ENCODE data around the gene FMN1.

DNA sequence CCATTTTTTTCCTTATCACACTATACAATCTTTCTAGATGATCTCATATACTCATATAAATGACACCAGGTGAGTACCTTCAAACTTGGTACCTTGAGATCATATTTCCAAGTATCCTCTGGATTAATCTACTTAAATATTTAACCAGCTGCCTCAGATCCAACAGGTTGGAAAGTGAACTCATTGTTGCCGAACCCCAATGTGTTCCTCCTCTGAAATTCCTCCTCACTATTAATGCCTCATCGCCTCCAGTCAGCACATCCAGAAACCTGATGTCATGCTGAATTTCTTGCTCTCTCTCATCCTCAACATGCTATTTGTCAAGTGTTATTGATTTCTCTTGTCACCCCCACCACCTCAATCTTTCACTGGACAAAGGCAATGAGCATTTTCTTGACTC lies 221.8 kb downstream of the FMN1 start:
- no peak for TF ChIP-seq POLR2A (IDR thresholded peaks at IDR 0.05)
- TF ChIP-seq, protein P1, sequence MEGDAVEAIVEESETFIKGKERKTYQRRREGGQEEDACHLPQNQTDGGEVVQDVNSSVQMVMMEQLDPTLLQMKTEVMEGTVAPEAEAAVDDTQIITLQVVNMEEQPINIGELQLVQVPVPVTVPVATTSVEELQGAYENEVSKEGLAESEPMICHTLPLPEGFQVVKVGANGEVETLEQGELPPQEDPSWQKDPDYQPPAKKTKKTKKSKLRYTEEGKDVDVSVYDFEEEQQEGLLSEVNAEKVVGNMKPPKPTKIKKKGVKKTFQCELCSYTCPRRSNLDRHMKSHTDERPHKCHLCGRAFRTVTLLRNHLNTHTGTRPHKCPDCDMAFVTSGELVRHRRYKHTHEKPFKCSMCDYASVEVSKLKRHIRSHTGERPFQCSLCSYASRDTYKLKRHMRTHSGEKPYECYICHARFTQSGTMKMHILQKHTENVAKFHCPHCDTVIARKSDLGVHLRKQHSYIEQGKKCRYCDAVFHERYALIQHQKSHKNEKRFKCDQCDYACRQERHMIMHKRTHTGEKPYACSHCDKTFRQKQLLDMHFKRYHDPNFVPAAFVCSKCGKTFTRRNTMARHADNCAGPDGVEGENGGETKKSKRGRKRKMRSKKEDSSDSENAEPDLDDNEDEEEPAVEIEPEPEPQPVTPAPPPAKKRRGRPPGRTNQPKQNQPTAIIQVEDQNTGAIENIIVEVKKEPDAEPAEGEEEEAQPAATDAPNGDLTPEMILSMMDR (IDR thresholded peaks at IDR 0.05): no peak

Data from vagina (tissue), 2 donors.